Measurements from ENCODE around the gene ZNF385D. TPM values are rescaled to one million over a fixed set of nuclear protein-coding genes. Genes with fewer than 3 reads are reported as not detected.
"Not testable (repeated sequence)": the region's sequence is repeated elsewhere in the genome, so short reads cannot be mapped to it uniquely, and the experiment has no call there.

The ZNF385D gene
- total RNA-seq, 2 donors from 2014 or later, result not detected

DNA sequence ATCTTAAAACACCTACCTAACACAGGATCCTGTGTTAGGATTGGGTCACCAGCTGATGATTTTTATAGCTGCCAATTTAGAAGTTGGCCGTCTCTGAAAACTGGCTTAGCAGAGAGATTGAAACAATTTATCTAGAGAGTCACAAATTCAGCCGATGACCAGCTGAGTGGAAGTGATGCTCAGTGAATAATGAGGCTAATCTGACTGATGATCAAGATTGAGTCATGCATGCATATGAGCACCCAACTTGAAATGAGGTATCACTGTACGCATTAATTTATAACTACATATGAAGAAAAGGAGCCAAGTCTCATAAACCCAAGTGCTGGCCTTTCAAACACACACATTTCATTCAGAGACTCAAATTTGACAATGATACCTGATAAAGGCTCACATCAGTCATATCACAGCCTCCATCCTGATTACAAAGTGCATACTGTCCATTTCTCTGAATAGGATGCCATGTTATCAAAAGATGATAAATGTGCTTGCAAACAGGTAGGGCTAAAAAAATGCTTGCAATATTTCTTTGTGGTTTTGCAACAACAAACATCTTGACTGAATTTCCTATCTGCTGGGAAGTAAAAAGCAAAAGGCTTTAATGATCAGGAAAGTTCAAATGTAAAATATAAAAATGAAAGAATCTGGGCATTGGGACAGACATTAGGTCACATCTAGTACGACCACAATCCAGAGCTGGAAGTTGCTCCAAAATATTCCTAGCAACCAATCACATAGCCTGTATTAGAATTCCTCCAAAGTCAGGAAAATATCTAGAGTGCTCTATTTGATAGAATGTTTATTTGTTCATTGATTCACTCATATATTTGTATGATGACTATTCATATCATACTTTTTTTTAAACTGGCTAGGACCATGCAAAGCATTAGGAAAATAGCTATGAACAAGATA lies 264.7 kb downstream of the ZNF385D start:
- H3K4me1 Mint-ChIP-seq (ENCODE audit: low read depth in 2 of 2); H3K4me3 Mint-ChIP-seq; H3K27me3 Mint-ChIP-seq; ATAC-seq; H3K36me3 Mint-ChIP-seq; H3K9me3 Mint-ChIP-seq; H3K27ac Mint-ChIP-seq; DNase-seq (ENCODE audit: low spot score): not testable (repeated sequence)

DNA sequence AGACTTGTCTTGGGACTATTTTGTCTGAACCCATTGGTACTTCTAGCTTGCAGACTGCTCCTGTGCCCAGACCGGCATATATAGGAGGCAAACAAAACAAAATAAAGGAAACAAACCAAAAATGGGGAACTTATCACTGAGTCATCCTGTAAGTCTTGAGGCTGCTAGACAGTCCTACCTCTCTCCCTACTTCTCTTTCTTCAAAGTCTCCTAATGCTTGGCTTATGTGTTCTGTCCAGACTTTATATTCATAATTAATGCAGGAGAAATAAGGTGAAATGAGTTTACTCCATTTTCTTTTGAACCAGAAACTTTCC lies 266.2 kb downstream of the ZNF385D start:
- Mint-ChIP-seq H3K27me3 (no peaks in the 10 kb centered on the region), H3K9me3 (no peaks in the 10 kb centered on the region), H3K4me1 (ENCODE audit: low read depth in 2 of 2) (no peaks in the 10 kb centered on the region), H3K27ac (no peak overlapping the region), H3K4me3 (no peak overlapping the region), H3K36me3 (no peaks in the 10 kb centered on the region)
- DNase-seq (ENCODE audit: low spot score), result no peak
- no peak for ATAC-seq

DNA sequence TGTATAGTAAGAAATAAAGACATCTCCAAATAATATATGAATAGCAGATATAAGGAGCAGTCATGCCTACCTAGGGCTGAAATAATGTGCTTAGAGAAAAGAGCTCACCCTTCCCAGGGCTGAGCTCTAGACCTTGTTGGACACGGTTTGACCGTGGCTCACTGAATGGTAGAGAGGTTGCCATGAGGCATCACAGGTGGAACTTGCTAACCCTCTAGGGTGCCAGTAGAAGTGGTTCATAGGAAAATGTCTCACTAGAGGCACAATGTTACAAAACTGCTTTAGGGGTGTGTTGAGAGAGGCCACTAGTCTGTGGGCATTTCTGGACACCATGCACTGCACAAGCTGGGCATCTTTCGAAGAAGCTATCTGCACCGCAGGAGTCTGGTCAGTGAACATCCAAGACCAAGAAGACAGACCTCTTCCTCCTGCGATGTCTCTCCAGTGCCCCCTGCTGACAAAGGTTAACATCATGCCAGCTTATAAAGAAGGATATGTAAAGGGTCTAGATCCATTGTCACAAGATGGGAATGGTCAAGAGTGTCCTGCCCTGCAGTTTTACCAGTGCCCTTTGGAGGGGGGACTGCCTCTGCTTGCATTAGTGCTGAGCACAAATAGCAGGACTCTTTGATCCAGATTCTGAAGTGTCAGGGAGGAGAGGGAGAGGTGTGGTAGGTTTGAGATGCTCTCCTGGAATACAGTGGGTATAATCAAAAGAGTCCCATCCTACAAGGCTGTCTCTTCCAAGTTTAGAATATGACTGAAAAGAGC lies 266.8 kb downstream of the ZNF385D start:
- Mint-ChIP-seq H3K9me3 (no peaks in the 10 kb centered on the region), H3K4me1 (ENCODE audit: low read depth in 2 of 2) (no peaks in the 10 kb centered on the region), H3K36me3 (no peaks in the 10 kb centered on the region), H3K27ac (no peak overlapping the region), H3K27me3 (no peaks in the 10 kb centered on the region), H3K4me3 (no peak overlapping the region)
- no peak for DNase-seq (ENCODE audit: low spot score)
- ATAC-seq, result no peak

DNA sequence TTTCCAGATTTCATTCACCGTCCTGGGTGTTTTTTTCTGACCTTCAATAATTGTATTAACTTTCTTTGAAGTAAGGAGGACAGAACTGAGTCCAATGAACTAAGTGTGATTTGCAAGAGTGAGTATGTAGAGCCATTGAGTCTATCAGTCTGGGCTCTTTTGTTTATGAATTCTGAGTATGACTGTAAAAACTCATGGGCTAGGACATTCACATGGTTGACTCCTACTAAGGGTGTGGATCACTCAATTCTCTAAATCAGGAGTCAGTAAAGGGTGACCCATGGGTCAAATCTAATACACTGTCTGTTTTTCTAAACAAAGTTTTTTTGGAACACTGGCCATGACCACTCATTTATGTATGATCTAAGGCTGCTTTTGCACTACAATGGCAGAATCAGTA lies 269.0 kb downstream of the ZNF385D start:
- Mint-ChIP-seq H3K4me1 (ENCODE audit: low read depth in 2 of 2) (no peaks in the 10 kb centered on the region), H3K27me3 (no peaks in the 10 kb centered on the region), H3K27ac (no peak overlapping the region), H3K9me3 (peaks cover 6% of the 10 kb centered on the region), H3K36me3 (no peaks in the 10 kb centered on the region), H3K4me3 (no peak overlapping the region)
- DNase-seq (ENCODE audit: low spot score) (no peak), ATAC-seq (no peak)

DNA sequence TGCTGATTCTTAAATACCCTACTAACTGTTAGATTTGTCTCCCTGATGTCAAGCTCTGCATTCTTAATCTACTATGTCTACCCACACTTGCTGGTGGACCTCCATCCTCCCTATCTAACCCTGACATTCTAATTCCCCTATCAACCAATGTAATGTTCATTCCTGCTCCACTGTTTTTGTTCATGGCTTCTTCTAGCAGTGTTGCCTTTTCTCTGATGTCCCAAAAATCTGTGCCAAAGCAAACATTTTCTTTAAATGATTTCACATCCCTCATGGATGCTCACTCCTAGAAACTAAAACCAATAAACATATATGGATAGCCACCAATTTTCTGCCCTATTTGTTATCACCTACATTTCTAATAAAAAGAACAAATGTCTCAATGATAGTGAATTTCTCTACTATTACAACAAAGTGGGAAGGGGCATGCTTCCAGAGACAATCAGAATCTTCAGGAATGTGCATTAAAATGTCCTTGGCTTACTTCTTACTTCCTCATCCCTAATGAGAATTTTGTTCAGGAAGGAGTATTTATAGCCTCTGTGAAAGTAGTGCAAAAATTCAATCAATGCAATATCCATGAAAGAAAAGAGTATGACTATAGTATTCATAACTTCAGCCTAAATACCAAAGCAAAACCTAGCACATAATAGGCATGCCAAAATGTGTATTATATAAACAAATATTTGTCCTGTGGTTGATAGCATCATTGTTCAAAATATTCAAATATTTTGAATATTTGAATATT lies 273.3 kb downstream of the ZNF385D start:
- peaks cover 19% of the 10 kb centered on the region for H3K9me3 Mint-ChIP-seq
- no peak overlapping the region for H3K27ac Mint-ChIP-seq
- no peaks in the 10 kb centered on the region for H3K27me3 Mint-ChIP-seq
- DNase-seq (ENCODE audit: low spot score) (no peak), ATAC-seq (no peak)
- no peaks in the 10 kb centered on the region for H3K4me1 Mint-ChIP-seq (ENCODE audit: low read depth in 2 of 2)
- no peak overlapping the region for H3K4me3 Mint-ChIP-seq
- H3K36me3 Mint-ChIP-seq, result no peaks in the 10 kb centered on the region

DNA sequence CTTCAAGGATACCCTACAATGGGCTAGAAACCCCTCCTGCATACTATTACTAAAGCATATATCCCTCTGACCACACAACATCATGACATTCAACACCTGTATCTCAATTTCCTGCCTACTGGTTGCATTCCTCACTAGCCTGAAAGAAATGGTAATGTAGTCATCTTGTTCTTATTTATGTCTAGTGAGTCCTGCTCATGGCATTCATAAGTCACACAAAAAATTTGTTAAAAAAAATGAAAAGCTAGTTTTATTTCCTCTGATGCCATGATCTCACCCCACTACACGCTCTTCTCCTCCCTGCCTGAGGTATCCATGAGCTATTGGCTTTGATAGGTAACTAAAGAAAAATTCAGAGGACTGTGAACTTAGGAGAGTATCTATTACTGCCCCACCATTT lies 284.5 kb downstream of the ZNF385D start:
- Mint-ChIP-seq H3K4me3 (no peak overlapping the region), H3K27ac (no peak overlapping the region)
- ATAC-seq, result no peak

DNA sequence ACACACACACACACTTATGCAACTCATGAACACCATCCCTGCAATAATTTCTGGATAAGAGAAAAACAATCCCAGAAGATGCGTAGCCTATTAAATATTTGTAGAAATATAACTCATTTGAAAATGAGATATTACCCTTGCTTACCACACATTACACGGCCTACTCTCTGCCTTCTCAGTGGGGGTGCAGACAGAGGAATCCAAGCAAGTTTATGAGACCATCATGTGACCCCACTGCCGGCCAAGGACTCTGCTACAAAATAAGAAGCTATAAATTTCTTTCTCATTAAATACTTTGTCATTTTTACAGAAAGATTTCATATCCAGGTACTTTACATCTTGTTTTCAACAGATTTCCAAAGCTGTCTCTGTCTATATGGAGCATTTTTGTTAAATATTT lies 286.3 kb downstream of the ZNF385D start:
- no peaks in the 10 kb centered on the region for H3K4me1 Mint-ChIP-seq (ENCODE audit: low read depth in 2 of 2)
- H3K27ac Mint-ChIP-seq, result no peak overlapping the region
- ATAC-seq (no peak), DNase-seq (ENCODE audit: low spot score) (no peak)
- no peaks in the 10 kb centered on the region for H3K27me3 Mint-ChIP-seq
- H3K9me3 Mint-ChIP-seq, result peaks cover 19% of the 10 kb centered on the region
- no peak overlapping the region for H3K4me3 Mint-ChIP-seq
- H3K36me3 Mint-ChIP-seq, result peaks cover 4% of the 10 kb centered on the region

More for the DNA sequence above, 284.5 kb downstream of the ZNF385D start:
- H3K9me3 Mint-ChIP-seq, result peaks cover 23% of the 10 kb centered on the region
- DNase-seq (ENCODE audit: low spot score), result no peak
- H3K36me3 Mint-ChIP-seq, result peaks cover 8% of the 10 kb centered on the region
- no peaks in the 10 kb centered on the region for H3K27me3 Mint-ChIP-seq
- no peaks in the 10 kb centered on the region for H3K4me1 Mint-ChIP-seq (ENCODE audit: low read depth in 2 of 2)

DNA sequence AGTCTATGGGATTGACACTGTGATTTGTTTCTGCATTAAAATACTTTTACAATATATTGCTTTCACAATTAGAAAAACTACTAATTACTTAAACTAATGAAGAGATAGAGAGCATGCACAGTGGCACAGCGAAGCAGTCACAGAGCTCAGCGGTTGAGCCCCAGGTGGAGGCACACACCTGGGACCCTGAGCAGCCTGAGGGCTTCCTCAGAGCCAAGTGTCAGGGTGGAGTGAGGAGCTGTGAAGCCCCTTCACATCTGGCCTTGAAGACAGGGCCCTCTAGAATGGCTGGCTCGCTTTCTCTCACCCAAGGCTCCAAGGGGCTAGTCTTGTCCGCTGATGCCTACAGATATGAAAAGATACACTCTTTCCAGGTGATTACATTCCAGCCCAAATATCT lies 287.7 kb downstream of the ZNF385D start:
- DNase-seq (ENCODE audit: low spot score) (no peak), ATAC-seq (no peak)
- Mint-ChIP-seq H3K9me3 (peaks cover 19% of the 10 kb centered on the region), H3K27me3 (no peaks in the 10 kb centered on the region), H3K36me3 (peaks cover 4% of the 10 kb centered on the region), H3K4me1 (ENCODE audit: low read depth in 2 of 2) (no peaks in the 10 kb centered on the region), H3K4me3 (no peak overlapping the region), H3K27ac (no peak overlapping the region)

DNA sequence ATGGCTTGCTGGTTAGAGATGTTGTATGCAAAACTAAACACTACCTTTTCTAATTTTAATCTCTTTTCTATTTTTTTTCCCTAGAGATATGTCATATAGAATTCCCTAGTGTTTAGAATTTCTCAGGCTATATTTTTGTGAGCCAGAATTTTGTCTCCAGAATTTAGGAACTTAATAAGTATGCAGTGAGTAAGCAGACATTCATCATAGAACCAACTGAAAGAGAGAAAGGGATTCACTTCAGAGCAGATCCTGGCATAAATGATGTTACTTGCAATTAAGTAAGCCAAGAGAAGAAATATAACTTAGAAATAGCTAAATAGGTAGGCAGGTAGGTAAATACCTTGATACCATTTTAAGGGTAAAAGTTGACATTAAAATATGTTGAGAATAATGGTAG lies 288.9 kb downstream of the ZNF385D start:
- DNase-seq (ENCODE audit: low spot score) (no peak), ATAC-seq (no peak)
- H3K4me1 Mint-ChIP-seq (ENCODE audit: low read depth in 2 of 2), result no peaks in the 10 kb centered on the region
- H3K9me3 Mint-ChIP-seq, result peaks cover 21% of the 10 kb centered on the region
- H3K36me3 Mint-ChIP-seq, result peaks cover 4% of the 10 kb centered on the region
- H3K4me3 Mint-ChIP-seq, result no peak overlapping the region
- H3K27ac Mint-ChIP-seq, result no peak overlapping the region
- no peaks in the 10 kb centered on the region for H3K27me3 Mint-ChIP-seq

DNA sequence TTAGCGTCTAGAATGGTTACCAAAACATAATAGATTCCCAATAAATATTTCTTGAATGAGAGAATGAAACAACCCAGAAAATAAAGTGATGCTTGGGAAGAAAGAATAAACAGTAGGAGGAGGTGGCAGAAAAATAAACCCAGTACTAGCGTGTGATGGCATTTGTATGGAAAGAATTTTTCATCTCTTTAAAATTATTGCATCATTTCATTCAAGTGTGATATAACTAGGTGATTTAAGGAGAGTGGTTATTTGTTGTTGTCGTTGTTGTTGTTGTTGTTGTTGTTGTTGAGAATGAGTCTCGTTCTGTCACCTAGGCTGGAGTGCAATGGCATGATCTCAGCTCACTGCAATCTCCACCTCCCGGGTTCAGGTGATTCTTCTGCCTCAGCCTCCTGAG lies 293.9 kb downstream of the ZNF385D start:
- Mint-ChIP-seq H3K4me1 (ENCODE audit: low read depth in 2 of 2) (no peaks in the 10 kb centered on the region), H3K9me3 (peaks cover 13% of the 10 kb centered on the region), H3K27me3 (no peaks in the 10 kb centered on the region), H3K36me3 (peaks cover under 1% of the 10 kb centered on the region), H3K27ac (no peak overlapping the region), H3K4me3 (no peak overlapping the region)
- no peak for ATAC-seq
- DNase-seq (ENCODE audit: low spot score), result no peak

DNA sequence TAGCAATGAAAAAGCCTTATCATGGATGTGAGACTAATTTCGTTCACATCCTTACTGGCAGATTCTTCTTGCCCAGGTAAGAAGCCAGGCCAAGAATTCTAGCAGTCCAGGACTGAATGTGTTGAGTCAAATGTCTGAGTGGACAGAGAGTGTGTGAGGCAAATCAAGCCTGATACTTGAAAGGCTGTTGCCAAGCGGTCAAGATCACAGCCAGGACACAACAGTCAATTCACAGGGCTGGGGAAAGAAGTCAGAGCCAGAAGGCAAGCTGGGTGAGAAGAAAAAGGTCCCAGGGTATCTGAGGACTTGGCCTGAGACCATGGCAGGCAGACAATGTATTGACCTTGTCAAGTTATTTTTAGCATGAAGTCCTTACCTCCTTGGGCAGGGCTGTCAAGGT lies 301.3 kb downstream of the ZNF385D start:
- no peak for DNase-seq (ENCODE audit: low spot score)
- H3K9me3 Mint-ChIP-seq, result peaks cover 14% of the 10 kb centered on the region
- no peaks in the 10 kb centered on the region for H3K4me1 Mint-ChIP-seq (ENCODE audit: low read depth in 2 of 2)
- H3K4me3 Mint-ChIP-seq, result no peak overlapping the region
- no peak for ATAC-seq
- H3K27ac Mint-ChIP-seq, result no peak overlapping the region
- no peaks in the 10 kb centered on the region for H3K27me3 Mint-ChIP-seq
- H3K36me3 Mint-ChIP-seq, result peaks cover 8% of the 10 kb centered on the region

DNA sequence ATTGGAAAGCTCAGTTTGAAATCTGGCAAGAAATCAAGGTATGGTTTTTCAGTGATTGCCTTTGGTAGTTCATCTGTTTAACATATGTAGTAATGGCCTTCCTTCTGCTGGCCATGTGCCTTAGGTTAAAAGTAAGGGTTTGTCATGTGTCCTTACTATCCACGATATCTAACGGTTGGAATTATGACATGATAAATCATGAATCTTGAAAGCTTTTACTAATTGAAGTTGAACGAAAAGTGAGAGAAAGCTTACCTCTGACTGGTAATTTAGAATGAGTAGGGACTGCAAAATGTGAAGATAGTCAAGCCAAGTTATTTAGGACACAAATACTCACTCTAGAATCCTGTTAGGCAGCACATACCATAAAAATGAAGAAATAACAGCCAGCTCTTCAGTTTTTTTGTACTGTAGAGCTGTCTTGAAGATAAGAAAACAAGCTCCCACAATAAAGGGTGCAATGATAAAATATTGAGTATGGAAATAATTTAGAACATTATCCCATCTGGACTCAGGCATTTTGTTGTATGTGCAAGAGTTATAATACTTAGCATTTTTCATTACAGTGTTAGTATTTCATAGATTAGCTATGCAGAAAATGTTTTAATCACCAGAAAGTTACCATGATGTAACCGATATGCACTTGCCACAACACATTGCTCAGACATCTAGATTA lies 303.4 kb downstream of the ZNF385D start:
- Mint-ChIP-seq H3K27ac (no peak overlapping the region), H3K4me3 (no peak overlapping the region), H3K9me3 (peaks cover 13% of the 10 kb centered on the region), H3K27me3 (no peaks in the 10 kb centered on the region), H3K4me1 (ENCODE audit: low read depth in 2 of 2) (no peaks in the 10 kb centered on the region), H3K36me3 (peaks cover 8% of the 10 kb centered on the region)
- DNase-seq (ENCODE audit: low spot score) (no peak), ATAC-seq (no peak)

DNA sequence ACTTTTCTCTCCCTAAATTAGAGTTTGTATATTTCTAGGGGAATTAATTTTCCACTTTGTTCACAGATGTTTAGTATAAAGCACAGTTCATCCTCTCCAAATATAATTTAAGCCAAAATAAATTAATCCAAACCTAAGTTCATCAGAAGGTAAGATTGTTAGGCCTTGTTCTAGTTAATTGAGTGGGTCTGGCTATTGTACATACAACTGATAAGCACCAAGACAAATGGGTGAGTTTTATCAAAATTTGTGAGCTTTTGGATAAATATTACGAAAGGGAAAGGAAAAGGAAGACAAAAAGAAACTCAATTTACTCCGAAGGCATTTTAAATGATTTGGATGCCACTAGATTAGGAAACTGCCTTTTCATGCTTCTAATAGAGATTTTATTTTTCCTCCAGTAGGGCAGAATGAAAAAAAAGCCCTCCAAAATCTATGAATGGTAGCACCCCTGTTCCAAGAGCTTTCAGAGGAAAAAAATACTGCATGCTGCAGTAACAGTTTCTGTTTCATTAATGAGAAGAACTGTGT lies 304.0 kb downstream of the ZNF385D start:
- Mint-ChIP-seq H3K4me1 (ENCODE audit: low read depth in 2 of 2) (no peaks in the 10 kb centered on the region), H3K27me3 (no peaks in the 10 kb centered on the region), H3K27ac (no peak overlapping the region), H3K4me3 (no peak overlapping the region), H3K36me3 (peaks cover 8% of the 10 kb centered on the region), H3K9me3 (peaks cover 13% of the 10 kb centered on the region)
- ATAC-seq, result no peak
- no peak for DNase-seq (ENCODE audit: low spot score)

Measured in natural killer cell treated with Interleukin-12 subunit alpha and Interleukin-12 subunit beta and Interleukin-15 and Interleukin-18, amount 100 ng/mL, for 72 hours (primary cell).